PC-9 (cell line): ENCODE data around the gene TSPYL4. TPM values are rescaled to one million over a fixed set of nuclear protein-coding genes. Genes with fewer than 3 reads are reported as not detected.

Experiments
- BruUV-seq: library from RNA; stranded (reverse); fragments of 400-500 nt; replicated peaks from 2 replicates; lab custom pipeline; 2021; lab: Mats Ljungman, UMichigan
- CTCF ChIA-PET: fragments of 300-600 bp; sonication (Branson Sonifier 250); formaldehyde crosslinking; loops from one replicate; lab custom pipeline; 2022; ENCODE audit warnings: antibody characterized with exemption; lab: Charles Lee
- POLR2A ChIA-PET: fragments of 300-600 bp; sonication (Branson Sonifier 250); formaldehyde crosslinking; loops from one replicate; lab custom pipeline; 2022; ENCODE audit warnings: antibody characterized with exemption; ENCODE audit not compliant: unreplicated experiment; lab: Charles Lee
- DNase-seq, 2 experiments: peaks; one replicate each; pipeline versions ENCODE4 v3.0.0 to v3.0.0-alpha.2; 2015 to 2022; ENCODE audit warnings: mixed read lengths in 1 of 2
- H2AFZ ChIP-seq: fragments of 200-600 bp; sonication (generic); 2 replicates; pipeline ENCODE4 v1.8.1; 2017; ENCODE audit warnings: antibody characterized with exemption
- H3F3A ChIP-seq: fragments of 200-600 bp; sonication (generic); 2 replicates; pipeline ENCODE4 v1.8.1; 2017; ENCODE audit warnings: antibody characterized with exemption, mild to moderate bottlenecking, low read depth; ENCODE audit not compliant: insufficient read depth
- H3K27ac ChIP-seq: fragments of 200-600 bp; sonication (generic); 2 replicates; pipeline ENCODE4 v1.6.1; 2016; ENCODE audit warnings: mixed run types
- H3K27me3 ChIP-seq: fragments of 200-600 bp; sonication (generic); 2 replicates; pipeline ENCODE4 v1.6.1; 2016; ENCODE audit warnings: low read depth, mixed run types; ENCODE audit not compliant: insufficient read depth
- H3K36me3 ChIP-seq: fragments of 200-600 bp; sonication (generic); 2 replicates; pipeline ENCODE4 v1.6.1; 2016; ENCODE audit warnings: low read depth, mixed run types
- H3K4me1 ChIP-seq: fragments of 200-600 bp; sonication (generic); replicated peaks from 2 replicates; pipeline ENCODE4 v1.6.1; 2016; ENCODE audit warnings: mixed run types; ENCODE audit not compliant: insufficient read depth
- H3K4me2 ChIP-seq: fragments of 200-600 bp; sonication (generic); 2 replicates; pipeline ENCODE4 v1.6.1; 2017; ENCODE audit warnings: mixed run types
- H3K4me3 ChIP-seq: fragments of 200-600 bp; sonication (generic); 2 replicates; pipeline ENCODE4 v1.6.1; 2016; ENCODE audit warnings: mixed run types
- H3K79me2 ChIP-seq: fragments of 200-600 bp; sonication (generic); 2 replicates; pipeline ENCODE4 v1.6.1; 2017; ENCODE audit warnings: low read depth, mixed run types
- H3K9me2 ChIP-seq: fragments of 200-600 bp; sonication (generic); 2 replicates; pipeline ENCODE4 v1.8.1; 2017; ENCODE audit warnings: mild to moderate bottlenecking; ENCODE audit not compliant: insufficient read depth
- H3K9me3 ChIP-seq: fragments of 200-600 bp; sonication (generic); 2 replicates; pipeline ENCODE4 v1.8.1; 2016; ENCODE audit warnings: low read depth; ENCODE audit not compliant: insufficient read depth
- H4K20me1 ChIP-seq: fragments of 200-600 bp; sonication (generic); 2 replicates; pipeline ENCODE4 v1.8.1; 2017; ENCODE audit not compliant: insufficient read depth
- CTCF ChIP-seq: fragments of 200-600 bp; sonication (generic); conservative IDR thresholded peaks from 2 replicates; pipeline ENCODE4 v1.6.1; 2017; ENCODE audit warnings: mixed run types, antibody characterized with exemption, mild to moderate bottlenecking, moderate library complexity
- EZH2 ChIP-seq: fragments of 200-600 bp; sonication (generic); IDR thresholded peaks from 2 replicates; pipeline ENCODE4 v1.8.0; 2017; ENCODE audit warnings: antibody characterized with exemption, low read depth
- intact Hi-C: fragments of 100-400 bp; cut with micrococcal nuclease; formaldehyde crosslinking; loops from one replicate; pipeline ENCODE4 v1.10.0; 2022; ENCODE audit not compliant: unreplicated experiment
- total RNA-seq: library from RNA; stranded (reverse); gene quantifications from 2 replicates; pipeline ENCODE4 v1.2.3, GENCODE V29; 2021

The TSPYL4 gene
- total RNA-seq, 1 experiment from 2014 or later = 10.9 TPM

GRCh38 chr6:116246089-116246488 is 7.8 kb downstream of the TSPYL4 start:
- peaks cover 20% of the 10 kb centered on the region for H3K4me1 ChIP-seq
- intact Hi-C loops = no loop called here
- H3F3A ChIP-seq = no peaks in the 10 kb centered on the region
- DNase-seq = no peak
- no peaks in the 10 kb centered on the region for H3K9me3 ChIP-seq
- ChIA-PET CTCF (no interaction called here), POLR2A (no interaction called here)
- no peaks in the 10 kb centered on the region for H3K36me3 ChIP-seq
- H2AFZ ChIP-seq = no peak overlapping the region
- no TSS peak for BruUV-seq
- H3K4me3 ChIP-seq = no peak overlapping the region
- H3K4me2 ChIP-seq = no peak overlapping the region
- H3K79me2 ChIP-seq = peaks cover 5% of the 10 kb centered on the region; the same call in 1 of the 2 replicates
- H3K27ac ChIP-seq = no peak overlapping the region
- no peaks in the 10 kb centered on the region for H3K9me2 ChIP-seq
- no peaks in the 10 kb centered on the region for H4K20me1 ChIP-seq
- no peaks in the 10 kb centered on the region for H3K27me3 ChIP-seq
- TF ChIP-seq CTCF = no peak
- no peak for TF ChIP-seq EZH2

- peak in 1 of 2 experiments; percentile 44 for DNase-seq
- Histone ChIP-seq H3K79me2 (no peaks in the 10 kb centered on the region), H3K4me1 (peaks cover 6% of the 10 kb centered on the region), H3K9me2 (no peaks in the 10 kb centered on the region), H3K36me3 (no peaks in the 10 kb centered on the region), H3K9me3 (no peaks in the 10 kb centered on the region), H4K20me1 (no peaks in the 10 kb centered on the region), H2AFZ (no peak overlapping the region), H3K4me3 (no peak overlapping the region), H3K4me2 (no peak overlapping the region), H3F3A (no peaks in the 10 kb centered on the region), H3K27me3 (no peaks in the 10 kb centered on the region), H3K27ac (no peak overlapping the region)
- no peak for TF ChIP-seq CTCF
- no peak for TF ChIP-seq EZH2
- intact Hi-C loops = no loop called here
- BruUV-seq = no TSS peak
- ChIA-PET CTCF (no interaction called here), POLR2A (no interaction called here)
These were observed 9.6 kb downstream of the TSPYL4 start for GRCh38 chr6:116244284-116244683.

- no peaks in the 10 kb centered on the region for H3K79me2 ChIP-seq
- no peaks in the 10 kb centered on the region for H4K20me1 ChIP-seq
- no peaks in the 10 kb centered on the region for H3K9me2 ChIP-seq
- CTCF ChIA-PET = no interaction called here
- H2AFZ ChIP-seq = no peak overlapping the region
- H3F3A ChIP-seq = no peaks in the 10 kb centered on the region
- H3K27me3 ChIP-seq = no peaks in the 10 kb centered on the region
- BruUV-seq = no TSS peak
- H3K4me3 ChIP-seq = no peak overlapping the region
- no peak for DNase-seq
- H3K4me1 ChIP-seq = peaks cover 6% of the 10 kb centered on the region; the same call in 1 of the 2 replicates
- no peak overlapping the region for H3K27ac ChIP-seq
- POLR2A ChIA-PET = no interaction called here
- no peaks in the 10 kb centered on the region for H3K9me3 ChIP-seq
- H3K36me3 ChIP-seq = no peaks in the 10 kb centered on the region
- TF ChIP-seq CTCF (no peak), EZH2 (no peak)
- intact Hi-C loops = no loop called here
- H3K4me2 ChIP-seq = no peak overlapping the region
These were observed 14.0 kb downstream of the TSPYL4 start for GRCh38 chr6:116239856-116240255.
